ENCODE results near the gene G6PD. TPM values are rescaled to one million over a fixed set of nuclear protein-coding genes. Genes with fewer than 3 reads are reported as not detected.

Gene G6PD
- total RNA-seq, 1 experiment from 2014 or later = 615 TPM

DNA sequence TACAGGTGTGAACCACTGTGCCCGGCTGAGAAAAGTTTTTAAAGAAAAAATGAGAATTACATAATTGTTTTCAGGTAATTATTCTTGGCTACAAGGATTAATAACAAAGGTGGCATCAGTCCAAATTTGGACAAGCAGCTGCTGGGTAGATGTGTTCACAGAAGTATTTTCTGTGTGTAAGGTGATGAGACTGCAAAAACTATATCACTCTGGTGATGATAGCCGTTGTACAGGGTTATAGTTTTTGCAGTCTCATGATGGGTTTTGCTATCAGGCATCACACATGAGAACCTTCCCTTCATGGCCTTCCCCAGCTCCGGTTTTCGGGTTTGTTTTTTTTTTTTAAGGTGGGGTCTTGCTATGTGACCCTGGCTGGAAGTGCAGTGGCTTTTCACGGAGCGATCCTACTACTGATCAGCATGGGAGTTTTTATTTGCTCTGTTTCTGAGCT, 51.1 kb downstream of the G6PD start:
- CTCF ChIA-PET = interaction anchor here (0.6 kb wide), 1 partner anchor 31 kb away, joined by 5 read pairs; no protein-coding TSS in a partner anchor
- POLR2A ChIA-PET = no interaction called here
- ATAC-seq (no peak), DNase-seq (ENCODE audit: low read depth, low spot score) (no peak)
- H3K27me3 ChIP-seq (ENCODE audit: control insufficient read depth, insufficient read depth, low read length) = no peaks in the 10 kb centered on the region
- BruUV-seq (replicated peaks) = no TSS peak
- intact Hi-C loops (cut with micrococcal nuclease; ENCODE audit: unreplicated experiment) (no loop called here), in situ Hi-C loops (cut with HindIII; ENCODE audit: low pct_unique_long_range_greater_than_20kb, low sequenced_read_pairs) (no loop called here)
- H3K4me1 ChIP-seq (ENCODE audit: control insufficient read depth, insufficient read depth, low read length) = peaks cover 4% of the 10 kb centered on the region
- no peaks in the 10 kb centered on the region for H3K9me3 ChIP-seq (ENCODE audit: control insufficient read depth, insufficient read depth, low read depth, low read length)
- no peak overlapping the region for H3K27ac ChIP-seq (ENCODE audit: low read length)
- no peaks in the 10 kb centered on the region for H3K36me3 ChIP-seq (ENCODE audit: control insufficient read depth, insufficient read depth, low read length)
- no peak for TF ChIP-seq REST (IDR thresholded peaks at IDR 0.05; ENCODE audit: insufficient read depth in 1 of 2, low read depth in 2 of 2, low read length in 1 of 2)
- TF ChIP-seq SIN3A (IDR thresholded peaks at IDR 0.05; ENCODE audit: borderline replicate concordance, insufficient read depth, low read depth, low read length) = no peak
- TF ChIP-seq, protein P1, sequence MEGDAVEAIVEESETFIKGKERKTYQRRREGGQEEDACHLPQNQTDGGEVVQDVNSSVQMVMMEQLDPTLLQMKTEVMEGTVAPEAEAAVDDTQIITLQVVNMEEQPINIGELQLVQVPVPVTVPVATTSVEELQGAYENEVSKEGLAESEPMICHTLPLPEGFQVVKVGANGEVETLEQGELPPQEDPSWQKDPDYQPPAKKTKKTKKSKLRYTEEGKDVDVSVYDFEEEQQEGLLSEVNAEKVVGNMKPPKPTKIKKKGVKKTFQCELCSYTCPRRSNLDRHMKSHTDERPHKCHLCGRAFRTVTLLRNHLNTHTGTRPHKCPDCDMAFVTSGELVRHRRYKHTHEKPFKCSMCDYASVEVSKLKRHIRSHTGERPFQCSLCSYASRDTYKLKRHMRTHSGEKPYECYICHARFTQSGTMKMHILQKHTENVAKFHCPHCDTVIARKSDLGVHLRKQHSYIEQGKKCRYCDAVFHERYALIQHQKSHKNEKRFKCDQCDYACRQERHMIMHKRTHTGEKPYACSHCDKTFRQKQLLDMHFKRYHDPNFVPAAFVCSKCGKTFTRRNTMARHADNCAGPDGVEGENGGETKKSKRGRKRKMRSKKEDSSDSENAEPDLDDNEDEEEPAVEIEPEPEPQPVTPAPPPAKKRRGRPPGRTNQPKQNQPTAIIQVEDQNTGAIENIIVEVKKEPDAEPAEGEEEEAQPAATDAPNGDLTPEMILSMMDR (IDR thresholded peaks at IDR 0.05) = no peak
- TF ChIP-seq TCF7L2 (IDR thresholded peaks at IDR 0.05; ENCODE audit: low read depth, low read length) = no peak
- TF ChIP-seq POLR2AphosphoS5 (IDR thresholded peaks at IDR 0.05; ENCODE audit: low read depth, low read length) = no peak
- H3K4me3 ChIP-seq (ENCODE audit: low read depth in 2 of 2, low read length in 2 of 2) = no peak overlapping the region

DNA sequence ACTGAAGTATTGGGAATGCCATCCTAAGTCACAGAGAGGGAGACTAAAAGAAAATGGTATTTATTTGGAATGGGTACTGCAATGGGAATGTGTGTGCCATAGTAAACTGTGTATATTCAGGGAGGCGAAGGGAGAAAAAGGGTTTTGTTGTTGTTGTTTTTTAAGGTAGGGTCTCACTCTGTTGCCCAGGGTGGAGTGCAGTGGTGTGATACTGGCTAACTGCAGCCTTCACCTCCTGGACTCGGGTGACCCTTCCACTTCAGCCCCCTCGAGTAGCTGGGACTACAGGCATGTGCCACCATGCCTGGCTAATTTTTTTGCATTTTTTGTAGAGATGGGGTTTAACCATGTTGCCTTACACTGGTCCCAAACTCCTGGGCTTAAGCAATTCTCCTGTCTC, 51.9 kb downstream of the G6PD start:
- BruUV-seq (replicated peaks) = no TSS peak
- Histone ChIP-seq H3K27me3 (ENCODE audit: control insufficient read depth, insufficient read depth, low read length) (no peaks in the 10 kb centered on the region), H3K4me1 (ENCODE audit: control insufficient read depth, insufficient read depth, low read length) (peaks cover 5% of the 10 kb centered on the region), H3K36me3 (ENCODE audit: control insufficient read depth, insufficient read depth, low read length) (no peaks in the 10 kb centered on the region), H3K4me3 (ENCODE audit: low read depth in 2 of 2, low read length in 2 of 2) (no peak overlapping the region), H3K9me3 (ENCODE audit: control insufficient read depth, insufficient read depth, low read depth, low read length) (no peaks in the 10 kb centered on the region), H3K27ac (ENCODE audit: low read length) (no peak overlapping the region)
- intact Hi-C loops (cut with micrococcal nuclease; ENCODE audit: unreplicated experiment) (no loop called here), in situ Hi-C loops (cut with HindIII; ENCODE audit: low pct_unique_long_range_greater_than_20kb, low sequenced_read_pairs) (no loop called here)
- ATAC-seq = no peak
- DNase-seq (ENCODE audit: low read depth, low spot score) = no peak
- TF ChIP-seq SIN3A (IDR thresholded peaks at IDR 0.05; ENCODE audit: borderline replicate concordance, insufficient read depth, low read depth, low read length) = no peak
- TF ChIP-seq, protein P1 (IDR thresholded peaks at IDR 0.05) = no peak
- no peak for TF ChIP-seq TCF7L2 (IDR thresholded peaks at IDR 0.05; ENCODE audit: low read depth, low read length)
- TF ChIP-seq POLR2AphosphoS5 (IDR thresholded peaks at IDR 0.05; ENCODE audit: low read depth, low read length) = no peak
- no peak for TF ChIP-seq REST (IDR thresholded peaks at IDR 0.05; ENCODE audit: insufficient read depth in 1 of 2, low read depth in 2 of 2, low read length in 1 of 2)
- ChIA-PET CTCF (no interaction called here), POLR2A (no interaction called here)

All from Panc1 (cell line).